ENCODE measurements around the gene TFF1. TPM values are rescaled to one million over a fixed set of nuclear protein-coding genes. Genes with fewer than 3 reads are reported as not detected.

Gene TFF1
- total and polyA plus RNA-seq, 12 donors, result not detected

GRCh38 chr21:42374864-42375499 lies 8.6 kb upstream of the TFF1 start:
- WGBS, 2 donors, result 19 to 28% methylated on average over 23 of the region's 23 CpGs
- H3K27me3 ChIP-seq, result peaks cover 0 to 74% (median 38%) of the 10 kb centered on the region in 7 donors
- ATAC-seq (no peak), DNase-seq (no peak)
- no peaks in the 10 kb centered on the region for H3K4me1 ChIP-seq
- no peaks in the 10 kb centered on the region for H3K9me3 ChIP-seq
- intact Hi-C loops (cut with DNase I), result no loop called here
- H3K36me3 ChIP-seq, result no peaks in the 10 kb centered on the region
- H3K4me3 ChIP-seq, result no peak overlapping the region
- TF ChIP-seq CTCF (IDR thresholded peaks at IDR 0.05), result no peak
- no peak overlapping the region for H3K27ac ChIP-seq

GRCh38 chr21:42374457-42374856 lies 8.1 kb upstream of the TFF1 start:
- DNase-seq (no peak), ATAC-seq (no peak)
- Histone ChIP-seq H3K9me3 (no peaks in the 10 kb centered on the region), H3K4me1 (no peaks in the 10 kb centered on the region), H3K4me3 (no peak overlapping the region), H3K27ac (no peak overlapping the region), H3K27me3 (peaks cover 0 to 74% (median 43%) of the 10 kb centered on the region in 7 donors), H3K36me3 (no peaks in the 10 kb centered on the region)
- intact Hi-C loops (cut with DNase I), result no loop called here
- no peak for TF ChIP-seq CTCF (IDR thresholded peaks at IDR 0.05)
- 81 to 82% methylated on average over 7 of the region's 7 CpGs for WGBS, 2 donors

- no peak for DNase-seq
These were observed 7.6 kb upstream of the TFF1 start for GRCh38 chr21:42373908-42374455.

More at GRCh38 chr21:42373908-42374455, 7.6 kb upstream of the TFF1 start:
- Histone ChIP-seq H3K4me3 (no peak overlapping the region), H3K27ac (no peak overlapping the region), H3K9me3 (no peaks in the 10 kb centered on the region), H3K4me1 (no peaks in the 10 kb centered on the region), H3K27me3 (peaks cover 0 to 77% (median 47%) of the 10 kb centered on the region in 7 donors), H3K36me3 (no peaks in the 10 kb centered on the region)
- no peak for TF ChIP-seq CTCF (IDR thresholded peaks at IDR 0.05)
- 84 to 87% methylated on average over 16 of the region's 16 CpGs for WGBS, 2 donors
- ATAC-seq, result no peak
- intact Hi-C loops (cut with DNase I), result no loop called here
